HG03469 (cell line): Measurements from ENCODE around the gene ATG2A.
A peak's percentile ranks its signal among the peaks of the same experiment; 100 is the strongest.
"Not testable (repeated sequence)": the region's sequence is repeated elsewhere in the genome, so short reads cannot be mapped to it uniquely, and the experiment has no call there.

ENCODE experiments used
- ATAC-seq: cut with Tn5 transposase; IDR thresholded peaks from one replicate; pipeline ENCODE4 v1.9.1; 2021; ENCODE audit warnings: mild to moderate bottlenecking, moderate library complexity, moderate number of reproducible peaks; ENCODE audit not compliant: unreplicated experiment

ATG2A gene

GRCh38 chr11:64857485-64857884 is 59.5 kb downstream of the ATG2A start:
- no peak for ATAC-seq

DNA sequence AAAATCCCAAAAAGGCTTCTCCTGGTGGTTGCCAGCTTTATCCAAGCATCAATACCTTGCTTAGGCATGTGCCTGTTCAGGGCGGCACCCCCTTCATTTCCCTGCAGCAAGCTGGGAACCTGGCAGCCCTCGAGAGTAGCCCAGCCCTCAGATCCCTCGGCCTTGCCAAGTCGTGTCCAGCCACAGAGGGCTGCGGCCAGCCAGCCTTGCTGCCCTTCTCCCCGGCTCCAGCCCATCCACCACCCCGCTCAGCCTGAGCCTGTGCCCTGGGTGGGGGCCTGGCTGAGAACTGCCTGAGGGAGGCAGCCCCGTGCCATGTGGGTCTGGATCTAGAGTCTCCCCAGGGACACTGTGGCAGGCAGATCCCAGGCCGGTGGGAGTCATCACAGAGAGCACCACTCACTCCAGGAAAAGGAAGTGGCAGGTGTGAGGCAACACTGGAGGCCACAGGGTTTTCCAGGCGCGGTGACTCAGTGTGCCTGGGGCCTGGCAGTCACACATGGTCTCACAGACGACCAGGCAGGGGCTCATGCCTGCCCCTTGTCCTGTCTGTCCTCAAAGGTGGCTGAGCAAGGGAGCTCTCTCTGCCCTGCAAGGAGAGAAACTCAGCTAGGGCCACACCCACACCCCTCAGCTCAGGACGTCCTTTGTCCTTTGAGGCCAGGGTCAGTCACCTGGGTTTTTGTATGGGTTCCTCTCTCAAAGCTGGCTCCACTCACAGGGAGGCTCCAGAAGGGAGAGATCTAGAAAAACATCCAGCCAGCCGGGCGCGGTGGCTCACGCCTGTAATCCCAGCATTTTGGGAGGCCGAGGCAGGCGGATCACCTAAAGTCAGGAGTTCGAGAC is 60.4 kb downstream of the ATG2A start:
- no peak for ATAC-seq

DNA sequence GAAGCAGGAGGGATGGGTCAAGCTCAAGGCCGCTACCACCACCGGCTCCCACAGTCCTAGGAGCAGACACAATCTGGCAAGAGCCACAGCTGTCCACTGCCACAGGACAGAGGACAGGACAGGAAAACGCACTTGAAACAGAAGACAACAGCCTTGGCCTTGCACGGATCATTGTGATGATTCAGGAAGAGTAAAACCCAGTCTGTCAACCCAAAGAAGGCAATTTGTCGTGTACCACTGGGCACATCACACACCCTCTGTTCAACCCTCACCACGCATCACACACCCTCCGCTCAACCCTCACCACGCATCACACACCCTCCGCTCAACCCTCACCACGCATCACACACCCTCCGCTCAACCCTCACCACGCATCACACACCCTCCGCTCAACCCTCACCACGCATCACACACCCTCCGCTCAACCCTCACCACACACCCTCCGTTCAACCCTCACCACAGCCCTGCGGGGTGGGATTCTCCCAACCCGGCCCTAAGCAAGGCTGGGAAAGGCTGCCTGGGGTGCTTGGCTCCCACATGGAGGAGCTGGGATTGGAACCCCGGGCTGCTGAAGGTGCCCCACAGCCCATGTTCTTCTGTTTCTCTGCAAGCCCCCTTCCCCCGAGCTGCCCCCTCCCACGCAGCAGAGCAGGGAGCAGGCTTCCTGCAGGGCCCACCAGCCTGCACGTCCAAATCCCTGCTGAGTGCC is 61.3 kb downstream of the ATG2A start:
- no peak for ATAC-seq

DNA sequence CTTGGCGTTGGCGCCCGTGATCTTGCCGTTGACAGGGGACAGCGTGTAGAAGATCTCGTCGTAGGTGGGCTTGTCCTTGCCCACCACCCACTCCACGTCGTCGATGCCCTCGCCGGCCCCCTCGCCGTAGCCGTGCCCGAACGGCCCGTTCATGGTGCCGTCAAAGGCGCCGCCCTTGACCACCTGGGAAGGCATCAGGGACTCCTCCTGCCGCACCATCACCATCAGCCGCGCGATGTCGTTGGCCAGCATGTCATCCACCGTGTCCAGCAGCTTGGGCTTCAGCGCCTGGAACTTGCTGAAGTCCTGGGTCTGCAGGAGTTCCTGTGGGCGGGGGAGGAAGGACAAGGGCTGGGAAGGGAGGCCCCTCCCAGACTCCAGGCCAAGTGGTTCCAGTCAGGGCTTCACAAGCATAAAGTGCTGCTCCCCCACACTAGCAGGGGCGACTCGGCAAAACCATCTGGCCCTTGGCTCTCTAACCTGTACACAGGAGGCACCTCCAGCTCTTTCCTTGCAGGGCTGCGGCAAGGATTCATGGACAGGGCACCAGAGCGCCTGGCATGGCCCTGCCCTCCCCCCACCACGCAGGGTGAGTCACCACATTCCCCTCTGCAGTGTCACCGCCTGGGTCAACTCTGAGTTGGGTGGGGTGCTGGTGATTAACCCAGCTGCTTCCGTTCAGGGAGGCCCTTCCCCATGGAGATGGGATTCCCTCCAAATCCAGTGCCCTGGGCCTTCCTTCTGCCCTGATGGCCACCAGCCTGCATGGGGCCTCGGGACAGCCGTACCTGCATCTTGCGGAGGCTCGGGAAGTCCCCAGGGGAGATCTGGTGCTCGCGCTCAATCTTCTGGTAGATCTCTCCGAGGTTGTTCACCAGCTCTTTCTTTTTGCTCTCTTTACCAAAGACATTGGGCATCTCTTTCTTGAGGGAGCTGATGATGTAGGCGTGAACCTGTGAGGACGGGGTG is 62.2 kb downstream of the ATG2A start:
- ATAC-seq, result no peak

DNA sequence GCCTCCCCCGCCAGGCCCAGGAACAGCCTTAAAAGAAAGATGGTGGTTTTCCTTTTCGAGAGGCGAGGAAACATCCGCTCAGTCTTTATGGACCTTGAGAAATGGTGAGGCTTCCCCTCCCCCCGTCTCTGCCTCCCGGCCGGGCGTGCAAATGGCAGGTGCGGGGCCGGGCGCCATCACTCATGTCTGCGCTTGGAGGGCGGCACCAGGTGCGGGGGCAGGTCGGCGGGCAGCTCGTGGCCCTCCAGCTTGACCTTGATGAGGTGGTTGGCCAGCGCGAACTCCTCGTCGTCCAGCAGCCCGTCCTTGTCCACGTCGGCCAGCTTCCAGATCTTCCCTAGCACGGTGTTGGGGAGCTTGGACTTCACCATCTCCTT is 62.9 kb downstream of the ATG2A start:
- no peak for ATAC-seq

DNA sequence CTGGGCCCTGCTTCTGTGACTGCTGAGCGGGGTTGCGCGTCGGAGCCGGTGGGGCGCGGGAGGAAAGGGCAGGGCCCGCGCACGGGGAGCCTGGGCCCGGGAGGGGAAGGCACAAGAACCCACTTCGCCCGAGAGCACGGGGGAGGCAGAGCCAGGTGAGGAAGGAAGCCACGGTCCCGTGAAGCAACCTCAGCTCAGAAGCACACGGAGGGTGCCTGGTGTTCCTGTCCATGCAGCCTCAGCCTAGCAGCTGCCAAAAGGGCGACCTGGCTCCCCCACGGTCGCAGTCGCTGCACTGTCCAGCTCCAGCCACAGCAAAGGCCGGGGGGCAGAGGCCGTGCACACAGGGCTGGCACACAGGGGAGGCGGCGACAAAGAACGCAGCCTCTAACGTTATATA is 63.3 kb downstream of the ATG2A start:
- ATAC-seq, result no peak

DNA sequence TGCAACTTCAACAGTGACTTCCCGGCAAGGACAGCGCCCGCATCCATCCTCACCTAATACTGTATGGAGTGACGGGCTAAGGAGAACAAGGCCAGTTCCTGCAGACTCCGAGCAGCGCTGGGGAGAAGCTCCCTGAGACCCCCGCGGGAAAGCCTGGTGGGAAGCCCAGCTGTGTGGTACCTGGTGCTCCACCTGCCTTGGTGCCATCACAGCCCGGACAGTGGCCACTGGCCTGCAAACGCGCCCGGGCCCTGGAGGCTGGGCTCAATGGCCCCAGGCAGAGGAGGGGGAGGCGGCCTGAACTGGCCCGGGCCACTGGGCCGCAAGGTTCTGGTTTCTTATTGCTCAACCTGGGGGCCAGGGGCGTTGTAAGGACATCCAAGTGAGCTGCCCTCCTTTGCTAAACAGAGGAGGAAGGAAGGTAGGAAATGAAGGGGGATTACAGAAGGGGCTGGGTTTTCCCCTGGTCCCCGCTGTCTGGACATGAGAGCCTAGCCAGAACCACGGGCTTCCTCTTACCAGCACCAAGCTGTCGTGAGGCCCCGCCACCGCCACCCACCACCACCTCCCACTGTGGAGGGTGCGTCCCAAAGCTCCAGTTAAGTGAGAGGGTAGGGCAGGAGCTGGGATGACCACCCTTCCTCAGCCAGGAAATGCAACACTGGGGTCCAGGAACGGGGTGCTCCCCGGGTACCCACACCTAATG is 64.1 kb downstream of the ATG2A start:
- ATAC-seq, result no peak

DNA sequence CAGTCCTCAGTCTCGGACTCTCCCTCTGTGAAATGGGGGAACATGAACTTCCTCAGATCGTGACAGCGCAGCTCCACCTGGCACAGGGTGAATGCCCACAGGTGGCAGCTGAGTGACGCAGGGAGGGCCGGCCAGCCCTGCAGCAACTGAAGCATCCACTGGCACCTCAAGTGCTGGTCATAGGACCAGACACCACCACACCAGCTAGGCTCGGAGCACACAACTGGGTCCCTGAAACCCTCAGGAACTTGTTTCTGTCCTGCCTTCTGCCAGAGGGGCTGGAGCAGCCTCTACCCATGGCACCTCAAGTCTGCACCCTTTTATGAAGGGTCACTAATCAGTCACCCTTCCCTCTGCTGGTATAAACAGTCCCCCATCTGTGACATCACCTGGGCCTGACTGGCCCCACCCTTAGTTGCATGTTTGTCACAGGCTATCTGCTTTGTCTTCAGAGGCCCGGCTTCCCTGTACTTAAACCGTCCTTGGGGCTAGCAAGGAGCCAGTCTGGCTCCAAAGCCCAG is 65.1 kb downstream of the ATG2A start:
- no peak for ATAC-seq

DNA sequence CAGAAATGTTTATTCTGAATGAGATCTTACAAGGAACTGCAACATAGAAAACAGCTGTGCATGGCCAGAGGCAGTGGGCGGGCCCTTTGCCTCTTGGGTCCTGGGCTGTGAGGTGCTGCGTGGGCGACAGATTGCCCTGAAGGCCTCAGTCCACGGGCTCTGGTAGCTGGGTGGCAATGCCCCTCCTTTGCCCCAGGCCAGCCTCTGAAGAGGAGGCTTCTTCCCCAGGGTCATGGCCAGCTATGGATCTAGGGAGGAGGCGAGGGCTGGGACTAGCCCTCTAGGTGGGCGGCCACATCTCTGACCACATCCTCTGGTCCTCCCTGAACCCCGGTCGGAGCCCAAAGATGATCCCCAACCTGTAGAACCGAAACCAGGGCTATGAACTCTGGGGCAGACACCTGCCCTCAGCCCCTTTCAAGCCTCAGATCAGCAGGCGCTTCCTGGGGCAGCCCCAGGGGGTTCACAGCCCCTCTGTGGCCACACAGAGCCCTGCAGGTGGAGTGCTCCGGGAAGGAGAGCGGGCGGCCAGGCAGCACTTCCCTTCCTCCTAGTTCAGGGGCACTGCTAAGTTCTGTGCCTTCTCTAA is 65.9 kb downstream of the ATG2A start:
- ATAC-seq, result peak; percentile 51

- ATAC-seq, result no peak
These were observed 67.2 kb downstream of the ATG2A start for GRCh38 chr11:64849598-64850356.

- ATAC-seq, result no peak
These were observed 68.0 kb downstream of the ATG2A start for GRCh38 chr11:64848826-64849597.

DNA sequence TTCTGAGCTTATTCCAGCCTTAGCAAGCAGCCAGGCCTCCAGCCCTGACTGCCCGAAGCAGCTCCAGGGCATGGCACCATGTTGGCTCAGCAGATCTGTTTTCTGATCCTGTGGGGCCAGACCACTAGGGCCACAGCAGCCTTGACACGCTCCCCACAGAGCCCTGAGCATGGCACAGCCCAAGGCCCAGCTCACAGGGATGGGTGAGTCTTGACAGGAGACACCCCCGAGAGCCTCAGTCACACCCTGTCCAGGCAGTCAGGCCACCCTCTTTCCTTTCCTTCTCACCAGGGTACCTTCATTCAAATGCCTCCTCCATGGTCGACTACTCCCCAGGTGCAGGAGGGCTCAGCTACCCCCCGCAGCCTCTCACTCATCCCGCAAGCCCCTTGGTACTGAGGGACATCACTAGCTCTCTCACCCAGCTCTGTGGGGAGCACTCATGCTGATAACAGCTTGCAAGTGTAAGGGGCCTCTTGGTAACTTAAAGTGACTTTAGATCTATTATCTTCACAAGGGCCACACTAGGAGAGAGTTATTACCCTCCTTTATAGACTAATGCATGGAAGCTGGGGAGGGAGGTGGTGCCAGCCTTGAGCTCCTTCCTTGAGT is 68.7 kb downstream of the ATG2A start:
- ATAC-seq, result no peak

DNA sequence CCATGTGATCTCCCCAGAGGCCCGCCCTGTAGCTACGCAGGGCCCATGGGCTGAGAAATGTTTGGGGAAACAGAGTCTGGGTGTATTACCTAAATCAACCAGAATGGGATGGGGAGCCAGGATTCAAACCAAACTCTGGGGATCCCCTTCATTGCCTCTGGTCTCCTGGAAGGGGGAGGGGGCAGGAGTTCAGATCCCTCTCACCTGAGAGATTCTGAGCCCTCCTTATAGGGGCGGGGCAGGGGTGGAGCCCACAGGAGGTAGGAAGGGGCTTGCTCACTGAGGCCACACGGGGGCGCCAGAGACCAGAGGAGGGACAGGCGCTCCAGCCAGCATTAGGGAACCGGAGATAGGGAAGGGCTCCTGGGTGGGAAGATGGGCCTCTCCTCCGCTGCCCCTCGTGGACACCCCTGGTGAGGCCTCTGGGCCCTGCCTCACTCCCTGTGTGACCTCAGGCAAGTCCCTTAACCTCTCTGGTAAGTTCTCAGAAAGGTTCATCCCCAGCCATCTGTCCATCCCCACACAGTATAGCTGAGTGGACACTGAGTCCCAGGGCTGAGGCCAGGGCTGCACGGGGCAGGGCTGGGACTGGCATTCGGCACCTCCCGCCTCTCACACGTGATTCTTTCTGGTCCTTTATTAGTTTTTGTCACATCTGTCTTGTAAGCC is 69.9 kb downstream of the ATG2A start:
- ATAC-seq, result no peak

DNA sequence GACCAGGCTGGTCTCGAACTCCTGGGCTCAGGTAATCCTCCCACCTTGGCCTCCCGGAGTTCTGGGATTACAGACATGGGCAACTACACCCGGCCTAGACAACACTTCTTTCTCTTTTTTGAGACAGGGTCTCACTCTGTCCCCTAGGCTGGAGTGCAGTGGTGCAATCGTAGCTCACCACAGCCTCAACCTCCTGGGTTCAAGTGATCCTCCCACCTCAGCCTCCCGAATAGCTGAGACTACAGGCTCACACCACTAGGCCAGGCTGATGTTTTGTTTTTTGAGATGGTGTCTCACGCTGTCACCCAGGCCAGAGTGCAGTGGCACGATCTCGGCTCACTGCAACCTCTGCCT is 71.3 kb downstream of the ATG2A start:
- not testable (repeated sequence) for ATAC-seq

- ATAC-seq, result no peak
These were observed 71.8 kb downstream of the ATG2A start for GRCh38 chr11:64845129-64845775.
